HG03280 (cell line): ENCODE results near the gene SPATA31A7.
"Not testable (repeated sequence)": the region's sequence is repeated elsewhere in the genome, so short reads cannot be mapped to it uniquely, and the experiment has no call there.

Source experiments
- ATAC-seq: cut with Tn5 transposase; IDR thresholded peaks from one replicate; pipeline ENCODE4 v1.9.1; 2021; ENCODE audit warnings: mild to moderate bottlenecking, moderate library complexity; ENCODE audit not compliant: unreplicated experiment

Gene SPATA31A7

DNA sequence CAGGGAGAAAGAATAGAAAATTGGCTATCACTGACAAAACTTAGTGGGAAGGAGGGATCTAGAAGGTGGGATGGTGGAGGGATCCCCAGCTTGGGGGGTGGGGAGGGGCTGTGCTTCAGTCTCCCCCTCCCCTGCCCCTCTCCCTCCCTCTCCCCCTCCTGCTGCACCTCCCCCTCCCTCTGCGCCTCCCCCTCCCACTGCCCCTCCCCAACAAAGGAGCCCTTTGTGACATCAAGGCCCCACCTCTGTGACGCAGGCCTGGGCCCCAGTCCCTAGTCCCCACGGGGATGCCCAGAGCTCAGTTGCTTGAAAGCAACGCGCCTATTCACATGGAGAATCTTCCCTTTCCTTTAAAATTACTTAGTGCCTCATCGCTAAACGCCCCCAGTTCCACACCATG lies at the start of gene SPATA31A7:
TSS of gene SPATA31A7 (plus strand) at position 301 of the 400 bp plus-strand sequence. CDS start at position 330, 29 bp downstream.
- ATAC-seq: not testable (repeated sequence)

DNA sequence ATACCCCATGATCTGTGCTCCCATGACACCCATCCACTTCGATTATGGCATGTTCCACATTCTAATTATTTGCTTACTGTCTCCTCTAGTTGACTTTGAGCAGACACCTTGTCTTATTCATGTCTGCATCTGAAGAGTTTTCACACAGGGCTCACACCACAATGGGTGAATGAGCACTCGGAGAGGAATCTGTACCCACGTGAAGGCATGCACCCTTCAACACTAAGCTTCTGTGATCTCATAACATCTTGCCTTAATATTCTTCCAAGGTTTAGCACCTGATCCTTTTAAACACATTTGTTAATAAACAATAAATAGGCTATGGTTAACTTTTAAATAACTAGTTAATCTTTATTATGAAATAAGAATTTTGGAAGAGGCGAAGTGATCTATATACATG lies 36.6 kb downstream of the SPATA31A7 start:
- not testable (repeated sequence) for ATAC-seq
